Keratinocyte (primary cell): ENCODE measurements around the gene NFYA. TPM values are rescaled to one million over a fixed set of nuclear protein-coding genes. Genes with fewer than 3 reads are reported as not detected.

Experiments
- DNase-seq: peaks from one replicate; pipeline ENCODE4 v3.0.0-alpha.2; 2011; ENCODE audit warnings: low read depth, missing footprints, low spot score
- FAIRE-seq: peaks from 2 replicates; lab custom pipeline; 2011; peaks lifted over from hg19 to GRCh38; lab: Jason Lieb, UNC
- H2AFZ ChIP-seq: 2 replicates; pipeline ENCODE4 v1.6.0; 2012; ENCODE audit warnings: low read length, control low read depth, inconsistent platforms; ENCODE audit not compliant: control insufficient read depth
- H3K27ac ChIP-seq: 2 replicates; pipeline ENCODE4 v1.5.1; 2011; ENCODE audit warnings: low read length; ENCODE audit not compliant: control insufficient read depth, insufficient read depth
- H3K27me3 ChIP-seq: 3 replicates; pipeline ENCODE4 v1.6.0; 2011; ENCODE audit warnings: low read length; ENCODE audit not compliant: control insufficient read depth, insufficient read depth; ENCODE audit errors: extremely low read depth
- H3K36me3 ChIP-seq, 2 experiments: 2 replicates in 1 of 2; 3 replicates in 1 of 2; pipeline ENCODE4 v1.5.1; 2011; ENCODE audit warnings: low read length in 2 of 2, mild to moderate bottlenecking in 1 of 2; ENCODE audit not compliant: control insufficient read depth in 2 of 2, insufficient read depth in 2 of 2; ENCODE audit errors: extremely low read depth in 1 of 2
- H3K4me1 ChIP-seq: 3 replicates; pipeline ENCODE4 v1.5.1; 2011; ENCODE audit warnings: low read length; ENCODE audit not compliant: control insufficient read depth, insufficient read depth; ENCODE audit errors: extremely low read depth
- H3K4me2 ChIP-seq: 3 replicates; pipeline ENCODE4 v1.6.0; 2011; ENCODE audit warnings: low read depth, low read length; ENCODE audit not compliant: control insufficient read depth, insufficient read depth; ENCODE audit errors: extremely low read depth
- H3K4me3 ChIP-seq, 3 experiments: fragments of 200-600 bp in 1 of 3; sonication (generic) in 1 of 3; 2 replicates in 2 of 3; 3 replicates in 1 of 3; pipeline ENCODE4 v1.5.1; 2011 to 2016; ENCODE audit warnings: low read length in 3 of 3, mild to moderate bottlenecking in 3 of 3, control low read depth in 2 of 3, inconsistent platforms in 1 of 3, low read depth in 1 of 3, mixed read lengths in 1 of 3, mixed run types in 1 of 3, moderate library complexity in 1 of 3; ENCODE audit not compliant: control insufficient read depth in 2 of 3, insufficient read depth in 2 of 3; ENCODE audit errors: extremely low read depth in 1 of 3
- H3K79me2 ChIP-seq: 2 replicates; pipeline ENCODE4 v1.6.0; 2012; ENCODE audit warnings: low read length; ENCODE audit not compliant: control insufficient read depth, insufficient read depth
- H3K9ac ChIP-seq: 3 replicates; pipeline ENCODE4 v1.6.0; 2011; ENCODE audit warnings: low read length; ENCODE audit not compliant: control insufficient read depth, insufficient read depth; ENCODE audit errors: extremely low read depth
- H3K9me1 ChIP-seq: 3 replicates; pipeline ENCODE4 v1.6.0; 2011; ENCODE audit warnings: low read length; ENCODE audit not compliant: control insufficient read depth, insufficient read depth; ENCODE audit errors: extremely low read depth
- H3K9me3 ChIP-seq: 2 replicates; pipeline ENCODE4 v1.5.1; 2012; ENCODE audit warnings: low read depth, low read length; ENCODE audit not compliant: control insufficient read depth
- H4K20me1 ChIP-seq: 3 replicates; pipeline ENCODE4 v1.6.0; 2011; ENCODE audit warnings: low read length; ENCODE audit not compliant: control insufficient read depth, insufficient read depth; ENCODE audit errors: extremely low read depth
- CTCF ChIP-seq, 3 experiments: IDR thresholded peaks in 1 of 3; conservative IDR thresholded peaks in 1 of 3; optimal IDR thresholded peaks in 1 of 3; 2 replicates in 2 of 3; 3 replicates in 1 of 3; pipeline versions ENCODE3 to v1.5.1; 2011; ENCODE audit warnings: low read length in 3 of 3, mild to moderate bottlenecking in 3 of 3, moderate library complexity in 2 of 3, control low read depth in 1 of 3, inconsistent platforms in 1 of 3; ENCODE audit not compliant: insufficient read depth in 2 of 3; ENCODE audit errors: extremely low read depth in 1 of 3
- EZH2 ChIP-seq: IDR thresholded peaks from one replicate; pipeline ENCODE4 v1.6.1; 2012; ENCODE audit warnings: inconsistent platforms, mild to moderate bottlenecking, low read length, moderate library complexity
- dilution Hi-C: fragments of 300-500 bp; cut with MboI; formaldehyde crosslinking; loops from one replicate; pipeline ENCODE4 v1.7.0; 2020; ENCODE audit warnings: low sequenced_read_pairs; ENCODE audit not compliant: extremely low pct_ligation_motif_present
- polyA plus RNA-seq, 5 experiments: library from polyadenylated mRNA; depleted of rRNA in 3 of 5; stranded (reverse) in 3 of 5; stranded (forward) in 1 of 5; unstranded in 1 of 5; fragments of >200 nt; gene quantifications; 1 replicate in 1 of 5; 2 replicates in 3 of 5; 3 replicates in 1 of 5; pipeline versions ENCODE4 v1.2.1 to v1.2.3, GENCODE V29; 2011 to 2012; ENCODE audit warnings: missing spikeins in 2 of 5, low read depth in 1 of 5, low replicate concordance in 1 of 5

The NFYA gene
- polyA plus RNA-seq, 1 donor (not counting 4 experiments of a cell fraction or from before 2014, with no cell fraction given) = 17.1 TPM

GRCh38 chr6:41051873-41052272 is 20.9 kb upstream of the NFYA start:
- H3K4me3 ChIP-seq = no peak overlapping the region
- no peak overlapping the region for H3K9ac ChIP-seq
- no peaks in the 10 kb centered on the region for H3K79me2 ChIP-seq
- H4K20me1 ChIP-seq = no peaks in the 10 kb centered on the region
- no peaks in the 10 kb centered on the region for H3K9me3 ChIP-seq
- H3K27ac ChIP-seq = no peak overlapping the region
- no peaks in the 10 kb centered on the region for H3K9me1 ChIP-seq
- no peaks in the 10 kb centered on the region for H3K36me3 ChIP-seq
- TF ChIP-seq CTCF (optimal IDR thresholded peaks at IDR 0.05 in 1 of 3, IDR thresholded peaks at IDR 0.05 in 1 of 3, conservative IDR thresholded peaks at IDR 0.05 in 1 of 3; ENCODE audit: extremely low read depth in 1 of 3, insufficient read depth in 2 of 3, low read length in 3 of 3) = no peak
- TF ChIP-seq EZH2 = no peak
- no peak overlapping the region for H2AFZ ChIP-seq
- no peaks in the 10 kb centered on the region for H3K27me3 ChIP-seq
- DNase-seq = no peak
- dilution Hi-C loops = no loop called here
- FAIRE-seq = no peak
- H3K4me2 ChIP-seq = no peak overlapping the region
- H3K4me1 ChIP-seq = peaks cover 14% of the 10 kb centered on the region

DNA sequence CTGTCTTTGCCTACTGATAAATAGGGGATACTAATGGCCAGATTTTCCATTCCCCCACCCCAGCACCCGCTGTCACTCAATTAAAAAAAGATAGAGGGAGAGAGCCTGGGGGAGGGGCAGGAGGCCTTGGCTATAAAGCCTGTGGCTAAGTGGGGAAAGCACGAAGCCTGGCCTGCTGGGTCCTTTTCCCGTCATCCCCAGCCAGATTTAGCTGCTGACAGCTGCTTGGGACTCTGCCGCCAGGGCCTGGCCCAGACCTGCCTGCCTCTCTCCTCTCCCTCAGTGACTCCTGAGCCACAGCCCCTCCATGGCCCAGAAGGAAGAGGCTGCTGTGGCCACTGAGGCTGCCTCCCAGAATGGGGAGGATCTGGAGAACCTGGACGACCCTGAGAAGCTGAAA is 19.7 kb upstream of the NFYA start, which contains the start of gene APOBEC2:
Gene APOBEC2 (plus strand): TSS at position 162 of the 400 bp plus-strand sequence. CDS start 146 bp downstream, at position 308.
- FAIRE-seq = no peak
- dilution Hi-C loops = no loop called here
- H3K4me1 ChIP-seq = peaks cover 14% of the 10 kb centered on the region
- H4K20me1 ChIP-seq = no peaks in the 10 kb centered on the region
- DNase-seq = no peak
- no peaks in the 10 kb centered on the region for H3K9me1 ChIP-seq
- TF ChIP-seq CTCF (optimal IDR thresholded peaks at IDR 0.05 in 1 of 3, IDR thresholded peaks at IDR 0.05 in 1 of 3, conservative IDR thresholded peaks at IDR 0.05 in 1 of 3; ENCODE audit: extremely low read depth in 1 of 3, insufficient read depth in 2 of 3, low read length in 3 of 3) = no peak
- TF ChIP-seq EZH2 = no peak
- H3K27ac ChIP-seq = no peak within 1 kb of the TSS
- no peaks in the 10 kb centered on the region for H3K9me3 ChIP-seq
- H3K9ac ChIP-seq = no peak within 1 kb of the TSS
- H3K4me3 ChIP-seq = no peak within 1 kb of the TSS
- no peaks in the 10 kb centered on the region for H3K36me3 ChIP-seq
- H2AFZ ChIP-seq = no peak within 1 kb of the TSS
- H3K4me2 ChIP-seq = no peak within 1 kb of the TSS
- H3K27me3 ChIP-seq = no peaks in the 10 kb centered on the region
- H3K79me2 ChIP-seq = no peaks in the 10 kb centered on the region
